Activated CD4-positive, alpha-beta T cell treated with anti-CD3 and anti-CD28 coated beads, Interleukin-2, amount 50 U/mL, for 16 hours (primary cell): Measurements from ENCODE around the gene PDZD4.

Source experiments
- DNase-seq: peaks from one replicate; pipeline ENCODE4 v3.0.0-alpha.2; 2020

PDZD4 gene

DNA sequence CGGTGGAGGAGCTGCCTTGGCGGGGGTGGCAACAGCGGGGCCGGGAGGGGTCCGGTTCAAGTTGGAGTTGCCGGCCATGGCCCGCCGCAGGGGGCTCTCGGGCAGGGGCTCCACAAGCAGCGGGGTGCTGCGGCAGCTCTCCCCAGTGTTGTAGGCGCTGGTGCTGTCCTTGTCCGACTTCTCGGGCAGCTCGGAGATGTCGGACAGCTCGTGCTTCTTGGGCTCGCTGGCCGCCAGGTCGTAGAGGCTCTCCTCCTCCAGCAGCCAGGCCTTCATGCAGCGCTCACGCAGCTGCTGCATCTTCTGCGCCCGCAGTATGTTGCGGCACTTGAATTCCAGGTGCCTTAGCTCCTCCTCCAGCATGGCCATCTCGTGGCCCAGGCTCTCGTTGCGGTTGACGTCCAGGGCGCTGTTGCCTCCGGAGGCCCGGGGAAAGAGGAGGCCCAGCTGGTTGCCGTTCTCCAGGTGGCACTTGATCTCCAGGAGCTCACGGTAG is 26.2 kb downstream of the PDZD4 start:
- DNase-seq, result no peak

DNA sequence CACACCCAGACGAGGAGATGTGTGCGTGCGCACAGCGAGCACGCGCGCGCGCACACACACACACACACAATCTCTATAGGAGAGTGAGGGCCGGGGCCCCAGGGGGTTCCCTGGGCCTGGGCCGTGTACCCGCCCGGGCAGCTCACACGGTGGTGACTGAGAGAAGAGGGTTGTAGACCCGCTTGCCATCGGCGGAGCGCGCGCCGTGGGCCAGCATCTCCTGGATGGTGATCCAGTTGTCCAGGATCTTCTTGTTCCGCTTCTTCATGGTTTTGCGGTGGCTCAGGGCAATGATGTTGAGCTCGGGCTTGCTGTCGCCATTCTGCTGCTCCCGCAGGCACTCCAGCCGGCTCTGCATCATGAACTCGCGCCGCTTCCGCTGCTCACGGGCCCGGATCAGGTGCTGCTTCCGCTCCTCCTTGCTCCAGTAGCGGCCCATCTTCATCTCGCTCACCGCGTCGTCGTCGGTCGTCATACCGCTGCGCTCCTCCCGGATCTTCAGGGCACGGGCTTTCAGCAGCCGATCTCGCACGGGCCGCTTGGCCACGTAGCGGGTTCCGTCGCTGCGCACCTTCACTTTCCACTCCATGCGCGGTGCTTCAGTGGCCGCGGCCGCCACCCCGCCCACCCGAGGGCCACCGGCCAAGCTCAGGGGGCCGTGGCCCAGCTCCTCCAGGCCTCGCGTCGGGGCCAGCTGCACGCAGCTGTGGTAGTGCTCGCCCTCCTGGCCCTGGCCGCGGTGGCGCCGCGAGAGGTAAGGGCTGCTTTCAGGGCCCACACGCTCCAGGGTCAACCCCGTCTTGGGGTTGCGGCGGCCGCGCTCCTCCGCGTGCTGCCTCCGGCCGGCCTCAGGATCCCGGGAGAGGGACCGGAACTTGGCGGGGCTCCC is 26.9 kb downstream of the PDZD4 start:
- DNase-seq, result no peak

DNA sequence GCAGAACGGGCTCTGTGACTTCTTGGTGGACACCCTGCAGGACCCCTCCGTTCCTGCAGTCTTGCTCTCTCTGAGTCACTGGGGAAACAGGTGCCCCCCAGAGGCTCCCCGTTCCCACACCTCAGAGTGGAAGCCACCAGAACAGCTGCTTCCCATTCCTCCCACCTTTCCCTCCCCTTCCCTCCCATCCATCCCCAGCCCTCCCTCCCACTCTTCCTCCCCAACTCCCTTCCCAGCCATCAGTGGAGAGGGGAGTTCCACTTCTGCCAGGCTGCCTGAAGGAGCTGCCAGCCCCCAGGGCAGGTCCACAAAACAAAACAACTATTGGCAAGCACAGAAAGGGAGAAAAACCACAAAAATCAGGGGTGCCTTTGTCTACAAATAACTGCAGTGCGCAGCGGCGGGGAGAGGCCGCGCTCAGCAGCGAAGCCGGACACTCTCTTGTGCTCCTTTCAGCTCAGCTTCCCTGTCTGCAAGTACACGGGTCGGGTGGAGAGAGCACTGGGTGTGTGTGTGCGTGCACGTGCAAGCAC is 27.8 kb downstream of the PDZD4 start:
- DNase-seq, result no peak

DNA sequence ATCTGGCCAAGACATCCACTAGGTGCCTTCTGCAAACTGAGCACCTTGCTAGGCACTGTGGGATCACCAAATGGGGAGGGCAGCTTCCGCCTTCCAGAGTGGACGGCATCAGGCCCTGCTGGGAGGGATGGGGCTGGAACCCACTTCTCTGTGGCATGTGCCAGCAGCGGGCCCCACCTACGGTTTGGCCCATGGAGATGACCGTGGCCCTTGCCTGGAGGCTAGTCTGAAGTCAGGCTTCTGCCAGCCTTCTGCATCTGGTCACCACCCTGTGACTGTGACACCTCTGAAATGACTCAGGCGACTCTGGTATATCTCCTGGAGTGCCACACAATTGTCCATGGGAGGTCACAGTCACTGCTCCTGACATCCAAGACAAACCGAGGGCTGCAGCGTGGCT is 28.7 kb downstream of the PDZD4 start:
- no peak for DNase-seq

DNA sequence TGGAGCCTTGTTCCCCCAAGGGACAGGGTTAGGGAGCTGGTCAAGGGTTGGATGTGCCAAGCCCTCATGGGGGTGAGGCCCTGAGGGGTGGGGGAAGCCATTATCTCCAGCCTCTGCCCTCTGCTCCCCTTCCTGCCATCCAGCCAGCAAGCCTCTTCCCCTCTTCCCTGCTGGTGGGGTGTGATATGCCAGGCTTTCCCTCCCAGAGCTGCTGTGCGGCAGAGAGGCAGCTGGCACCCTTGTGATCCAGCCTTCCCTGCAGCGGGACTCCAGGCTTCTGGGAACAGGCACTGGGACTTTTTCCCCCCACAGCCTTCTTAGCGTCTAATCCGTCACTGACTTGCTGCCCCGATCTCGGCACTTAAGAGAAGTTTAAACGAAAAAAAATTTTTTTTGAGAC is 29.6 kb downstream of the PDZD4 start:
- no peak for DNase-seq

DNA sequence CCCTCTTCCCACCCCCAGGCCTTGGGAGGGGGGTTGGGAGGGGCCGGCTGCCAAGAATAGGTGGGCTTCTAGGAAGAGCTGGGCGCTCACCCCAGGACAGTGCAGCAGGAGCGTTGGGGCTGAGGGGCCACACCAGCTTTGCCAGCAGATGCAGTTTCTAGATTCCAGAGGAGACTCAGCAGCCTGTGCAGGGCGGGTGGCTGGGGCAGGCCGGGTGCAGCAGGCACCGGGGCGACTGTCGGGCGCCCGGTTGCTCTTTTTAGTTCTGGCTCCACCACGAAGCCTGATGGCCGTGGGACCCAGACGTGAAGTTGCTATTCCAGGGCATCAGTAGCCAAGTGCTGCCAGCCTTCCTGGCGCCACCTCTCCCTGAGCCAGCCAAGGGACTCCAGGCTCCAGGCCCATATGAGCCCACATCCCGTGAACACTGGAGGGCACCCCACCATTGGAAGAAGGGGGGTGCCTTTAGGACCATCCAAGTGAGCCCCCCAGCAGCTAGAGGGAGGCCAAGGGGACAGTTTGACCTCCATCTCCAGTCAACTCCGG is 30.1 kb downstream of the PDZD4 start:
- no peak for DNase-seq

DNA sequence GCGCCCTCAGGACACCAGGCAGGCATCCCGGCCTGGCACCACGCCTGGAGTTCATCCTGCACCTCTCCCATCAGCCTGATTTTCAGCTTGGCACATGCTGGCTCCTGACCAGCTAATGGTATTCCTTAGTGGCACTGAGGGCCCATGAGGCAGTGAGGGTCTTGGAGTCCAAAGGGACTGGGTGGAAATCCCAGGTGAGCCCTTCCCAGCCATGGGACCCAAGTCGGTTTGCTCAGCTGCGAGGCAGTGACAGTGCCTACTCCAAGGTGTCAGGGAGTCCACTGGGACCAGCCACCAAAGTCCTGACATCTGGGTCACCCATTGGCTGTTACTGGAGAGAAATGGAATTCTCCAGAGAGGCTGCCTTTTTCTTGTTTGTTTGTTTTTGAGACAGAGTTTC is 31.0 kb downstream of the PDZD4 start:
- no peak for DNase-seq

DNA sequence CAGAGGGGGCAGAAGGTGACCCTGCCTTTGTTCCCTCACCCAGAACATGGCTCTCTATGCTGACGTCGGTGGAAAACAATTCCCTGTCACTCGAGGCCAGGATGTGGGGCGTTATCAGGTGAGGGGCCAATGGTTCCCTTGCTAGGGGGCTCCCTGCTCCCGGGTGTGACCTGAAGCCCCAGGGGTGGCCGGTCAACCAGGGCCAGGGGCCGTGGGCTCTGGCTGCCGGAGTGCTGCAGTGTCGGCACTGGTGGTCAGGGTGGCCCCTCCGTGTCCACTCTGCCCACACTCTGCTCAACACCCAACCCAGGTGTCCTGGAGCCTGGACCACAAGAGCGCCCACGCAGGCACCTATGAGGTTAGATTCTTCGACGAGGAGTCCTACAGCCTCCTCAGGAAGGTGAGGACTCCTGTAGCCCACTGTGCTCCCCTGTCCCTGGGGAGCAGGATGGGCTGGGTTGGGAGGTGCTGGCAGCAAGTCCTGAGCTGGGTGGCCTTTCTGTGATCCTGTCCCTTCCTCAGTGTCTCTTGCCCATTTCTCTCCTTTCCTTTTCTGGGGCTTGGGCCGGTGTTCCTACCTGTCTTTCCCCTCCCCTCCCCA is 32.8 kb downstream of the PDZD4 start:
- DNase-seq, result no peak

DNA sequence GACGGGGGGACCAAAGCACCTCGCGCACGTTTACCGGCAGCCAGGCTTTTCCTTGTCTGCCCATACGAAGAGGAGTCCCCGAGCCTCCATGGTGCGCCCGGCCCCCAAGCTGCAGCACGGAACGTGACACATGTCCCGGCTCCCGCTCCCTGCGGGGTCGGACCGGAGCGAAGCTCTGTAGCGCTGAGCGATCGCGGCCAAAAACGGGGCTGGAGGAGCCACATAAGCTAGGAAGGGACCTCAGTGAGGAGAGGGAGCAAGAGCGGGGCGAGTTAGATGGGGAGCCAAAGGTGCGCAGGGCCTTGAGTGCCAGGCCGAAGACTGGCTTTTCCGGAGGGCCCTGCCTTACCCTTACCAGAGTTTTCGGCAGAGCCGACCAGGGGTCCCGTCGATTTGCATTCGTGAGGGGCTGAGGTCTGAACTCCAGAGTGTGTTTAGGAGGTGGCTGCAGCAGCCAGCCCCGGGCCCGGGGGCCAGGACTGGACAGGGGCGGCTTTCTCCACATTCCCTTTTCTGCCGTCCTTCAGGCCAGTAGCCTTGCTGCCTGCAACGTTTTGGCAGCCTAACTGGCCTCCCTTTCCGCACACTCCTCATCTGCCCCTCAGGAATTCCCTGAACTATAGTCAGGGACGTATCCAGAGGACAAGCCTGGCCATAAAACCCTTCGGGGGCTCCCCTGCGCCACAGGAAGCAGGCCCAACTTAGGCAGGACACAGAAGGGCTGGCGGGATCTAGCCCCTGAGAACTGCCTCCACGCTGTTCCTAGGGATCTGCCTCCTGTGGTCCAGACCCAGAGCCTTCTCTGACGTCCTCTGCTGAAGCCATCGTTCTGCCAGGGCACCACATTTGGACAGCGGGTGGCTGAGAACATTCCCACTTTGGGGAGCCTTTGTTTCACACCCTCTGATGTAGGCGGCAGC is 35.2 kb downstream of the PDZD4 start:
- no peak for DNase-seq

DNA sequence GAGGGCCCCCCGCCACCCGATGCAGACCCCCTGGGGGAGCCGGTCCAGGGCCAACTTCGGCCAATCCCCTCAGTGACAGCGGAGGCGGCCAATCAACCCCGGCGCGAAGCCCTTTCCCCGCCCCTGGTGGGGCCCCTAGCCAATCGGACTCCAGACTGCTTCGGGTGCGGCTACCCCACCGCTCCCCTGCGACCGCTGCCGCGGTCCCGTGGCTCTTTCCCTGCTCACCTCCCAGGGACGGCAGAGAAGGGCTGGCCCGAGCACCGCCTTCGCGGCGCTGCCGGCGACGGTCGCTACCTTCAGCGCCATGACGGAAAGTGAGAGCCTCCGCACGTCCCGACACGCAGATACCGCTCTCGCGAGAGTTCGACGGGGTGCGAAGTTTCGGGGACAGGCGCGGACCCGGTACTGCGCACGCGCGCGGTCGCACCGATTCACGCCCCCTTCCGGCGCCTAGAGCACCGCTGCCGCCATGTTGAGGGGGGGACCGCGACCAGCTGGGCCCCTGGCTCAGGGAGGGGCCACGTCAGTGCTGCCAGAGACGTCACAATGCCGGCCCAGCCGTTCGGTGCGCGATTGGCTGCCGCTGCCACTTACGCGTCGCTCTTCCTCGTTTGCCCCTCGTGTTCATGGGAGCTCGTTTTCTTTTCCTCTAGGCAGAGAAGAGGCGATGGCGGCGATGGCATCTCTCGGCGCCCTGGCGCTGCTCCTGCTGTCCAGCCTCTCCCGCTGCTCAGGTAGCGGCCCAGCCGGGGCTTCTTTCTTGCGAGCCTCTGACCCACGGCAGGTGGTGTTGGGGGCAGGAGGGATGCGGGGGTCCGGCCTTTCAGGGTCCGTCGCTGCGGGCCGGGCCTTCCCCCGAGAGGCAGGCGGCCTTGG is 36.1 kb downstream of the PDZD4 start, which contains the start of the genes IDH3G and SSR4:
Gene IDH3G (minus strand): TSS at position 358 of the 879 bp plus-strand sequence. CDS start 49 bp downstream, at position 309.
Gene SSR4 (plus strand): TSS at position 651 of the 879 bp plus-strand sequence. CDS start 20 bp downstream, at position 671.
- peak; percentile 95 for DNase-seq

DNA sequence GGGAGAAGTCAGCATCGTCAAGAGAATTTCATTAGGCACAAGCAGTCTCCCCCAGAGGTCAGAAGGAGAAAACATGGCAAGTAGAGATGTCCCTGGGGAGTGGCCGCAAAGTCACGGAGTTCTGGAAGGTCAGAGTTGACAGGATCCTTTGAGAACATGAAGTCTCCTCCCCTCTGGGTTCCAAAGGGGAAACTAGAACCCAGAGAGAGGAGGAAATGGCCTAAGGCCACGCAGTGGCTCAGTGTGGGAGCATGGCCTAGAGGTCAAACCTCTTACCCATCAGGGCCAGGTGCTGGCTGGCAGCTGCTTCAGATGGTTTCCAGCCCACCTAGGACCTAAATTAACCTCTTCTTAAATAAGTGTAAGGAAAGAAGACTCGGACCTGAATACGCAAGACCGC is 37.1 kb downstream of the PDZD4 start:
- DNase-seq, result no peak

DNA sequence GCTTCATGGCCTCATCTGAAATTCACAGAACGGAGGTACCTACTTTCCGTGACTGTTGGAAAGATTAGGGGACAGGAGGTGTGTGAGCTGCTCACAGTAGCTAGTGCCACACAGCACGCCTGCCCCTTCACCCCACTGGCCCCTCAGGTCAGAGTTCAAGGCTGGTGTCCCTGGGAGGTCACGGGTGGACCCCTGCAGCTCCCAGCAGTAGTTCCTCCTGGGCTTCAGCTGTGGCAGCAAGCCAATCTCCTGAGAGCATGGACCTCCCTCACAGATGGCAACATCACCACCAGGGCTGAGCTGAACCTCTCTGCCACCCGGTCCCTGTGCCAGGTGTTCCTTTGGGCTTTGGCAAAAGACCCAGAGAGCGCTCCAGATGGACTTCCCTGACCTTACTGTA is 38.0 kb downstream of the PDZD4 start:
- DNase-seq, result no peak

DNA sequence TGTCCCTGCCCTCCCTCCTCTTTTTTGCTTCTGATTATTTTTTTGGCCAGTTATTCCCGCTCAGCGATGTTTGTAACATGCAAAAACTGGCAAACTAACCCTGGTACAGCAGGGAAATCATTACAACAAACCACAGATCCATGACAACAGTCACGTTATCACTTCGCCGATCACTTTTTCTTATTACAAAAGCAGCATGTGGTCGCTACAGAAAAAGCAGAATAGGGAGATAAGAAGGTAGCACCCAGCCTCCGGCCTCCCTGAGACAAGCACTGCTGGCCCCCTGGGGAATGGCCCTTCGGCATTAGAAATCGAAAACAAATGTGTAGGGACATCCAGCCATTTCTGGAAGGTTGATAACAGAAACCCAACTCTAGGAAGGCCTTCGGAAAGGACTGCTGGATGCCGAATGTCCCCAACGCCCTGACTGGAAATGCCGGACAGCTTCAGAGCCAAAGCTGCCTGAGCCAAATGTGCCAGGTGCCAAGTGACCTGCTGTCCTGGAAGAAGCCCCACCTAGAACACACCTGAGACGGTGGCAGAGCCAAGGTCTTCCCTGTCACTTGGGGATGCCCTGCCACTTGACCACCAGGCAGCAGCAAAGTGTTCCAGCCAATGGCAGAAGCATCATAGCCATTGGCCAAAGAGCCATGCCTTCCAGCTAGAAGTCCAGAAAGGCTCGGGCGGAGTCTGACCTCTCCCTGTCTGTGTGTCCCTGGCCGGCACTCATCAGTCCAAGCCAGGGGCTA is 39.1 kb downstream of the PDZD4 start:
- no peak for DNase-seq

DNA sequence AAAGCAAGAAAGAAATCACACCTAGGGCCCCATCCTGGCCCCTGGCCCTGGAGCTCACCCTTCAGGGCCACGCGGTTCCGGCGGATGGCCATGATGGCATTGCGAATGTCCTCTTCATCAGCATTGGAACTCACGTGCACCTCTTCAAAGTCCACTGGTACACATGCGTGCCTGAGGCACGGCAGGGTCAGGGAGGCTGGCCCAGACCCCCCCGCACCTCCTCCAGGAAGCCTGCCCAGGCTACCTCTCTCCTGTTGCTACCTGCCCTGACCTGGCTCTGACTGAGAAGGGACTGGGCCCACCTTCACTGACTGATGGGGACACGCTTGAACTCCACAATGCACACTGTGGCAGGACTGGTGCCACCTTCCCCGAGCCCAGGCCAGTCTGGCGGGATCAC is 40.7 kb downstream of the PDZD4 start:
- DNase-seq, result no peak

DNA sequence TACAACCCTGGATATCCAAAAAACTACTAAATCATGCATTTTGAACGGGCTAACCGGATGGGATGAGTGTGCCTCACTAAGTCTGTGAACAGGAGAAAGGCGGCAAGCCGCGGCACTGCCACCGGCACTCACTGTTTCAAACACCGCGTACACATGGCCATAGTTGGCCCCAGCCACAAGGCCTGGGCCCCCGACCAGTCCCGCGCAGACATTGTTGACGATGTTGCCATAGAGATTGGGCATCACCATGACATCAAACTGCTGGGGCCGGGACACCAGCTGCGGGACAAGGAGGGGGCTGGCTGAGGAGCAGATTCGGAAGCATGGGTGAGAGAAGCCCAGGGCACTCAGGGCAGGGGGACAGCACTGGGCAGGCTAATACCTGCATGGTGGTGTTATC is 43.7 kb downstream of the PDZD4 start:
- DNase-seq, result no peak

DNA sequence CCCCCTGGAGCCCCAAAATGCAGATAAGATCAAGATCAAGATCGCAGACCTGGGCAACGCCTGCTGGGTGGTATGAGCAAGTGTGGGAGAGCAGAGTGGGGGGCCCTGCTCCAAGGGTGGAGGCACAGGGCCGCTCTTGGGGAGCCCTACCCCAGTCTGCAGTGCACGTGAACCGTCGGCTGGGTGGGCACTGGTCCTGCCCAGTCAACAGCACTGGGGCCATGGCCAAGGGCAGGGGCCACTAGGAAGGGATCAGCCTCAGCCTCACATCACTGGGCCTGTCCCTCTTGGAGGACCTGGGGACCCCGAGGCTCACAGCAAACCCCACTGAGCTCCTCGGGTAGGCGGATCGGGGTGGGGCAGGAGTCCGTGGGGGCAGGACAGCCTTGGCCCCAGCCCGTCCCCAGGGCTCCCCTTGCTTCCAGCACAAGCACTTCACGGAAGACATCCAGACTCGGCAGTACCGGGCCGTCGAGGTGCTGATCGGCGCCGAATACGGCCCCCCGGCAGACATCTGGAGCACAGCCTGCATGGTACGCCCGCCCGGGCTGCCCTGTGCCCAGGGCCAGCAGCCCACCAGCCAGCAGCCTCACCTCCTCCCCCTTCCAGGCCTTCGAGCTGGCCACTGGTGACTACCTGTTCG is 45.9 kb downstream of the PDZD4 start:
- DNase-seq, result no peak

DNA sequence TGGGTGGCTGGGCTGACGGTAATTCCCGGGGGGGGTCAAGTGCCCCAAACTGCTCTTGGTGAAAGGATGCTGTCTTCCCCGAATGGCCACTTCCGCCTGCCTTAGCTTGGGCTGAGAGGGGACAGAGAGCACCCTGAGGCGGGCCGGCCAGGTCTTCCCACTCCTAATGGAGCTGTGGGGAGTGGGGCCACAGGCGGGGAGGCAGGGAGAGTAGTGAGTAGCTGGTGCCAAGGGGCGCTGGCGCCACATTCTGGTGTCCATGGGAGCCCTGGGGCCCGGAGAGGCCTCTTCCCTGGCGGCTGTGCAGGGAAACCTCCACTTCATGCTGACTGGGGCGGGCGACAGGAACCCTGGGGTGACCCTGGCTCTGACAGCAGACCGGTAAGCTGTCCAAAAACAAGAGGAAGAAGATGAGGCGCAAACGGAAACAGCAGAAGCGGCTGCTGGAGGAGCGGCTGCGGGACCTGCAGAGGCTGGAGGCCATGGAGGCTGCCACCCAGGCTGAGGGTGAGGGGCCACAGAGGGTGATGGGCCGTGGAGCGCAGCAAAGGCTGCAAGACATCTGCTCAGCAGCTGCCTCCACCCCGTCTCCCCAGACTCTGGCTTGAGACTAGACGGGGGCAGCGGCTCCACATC is 46.8 kb downstream of the PDZD4 start:
- no peak for DNase-seq

DNA sequence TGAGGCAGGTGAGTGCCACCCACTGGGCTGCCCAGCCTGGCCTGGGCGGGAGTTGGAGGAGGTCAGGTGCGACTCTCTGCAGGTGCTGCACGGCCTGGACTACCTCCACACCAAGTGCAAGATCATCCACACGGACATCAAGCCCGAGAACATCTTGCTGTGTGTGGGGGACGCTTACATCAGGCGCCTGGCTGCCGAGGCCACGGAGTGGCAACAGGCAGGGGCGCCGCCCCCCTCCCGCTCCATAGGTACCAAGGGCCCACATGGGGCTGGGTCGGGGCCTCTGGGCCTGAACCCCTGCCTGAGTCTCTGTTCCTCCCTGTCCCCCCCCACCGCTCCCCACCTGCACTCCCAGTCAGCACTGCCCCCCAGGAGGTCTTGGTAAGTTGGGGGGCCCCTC is 47.5 kb downstream of the PDZD4 start:
- DNase-seq, result no peak

DNA sequence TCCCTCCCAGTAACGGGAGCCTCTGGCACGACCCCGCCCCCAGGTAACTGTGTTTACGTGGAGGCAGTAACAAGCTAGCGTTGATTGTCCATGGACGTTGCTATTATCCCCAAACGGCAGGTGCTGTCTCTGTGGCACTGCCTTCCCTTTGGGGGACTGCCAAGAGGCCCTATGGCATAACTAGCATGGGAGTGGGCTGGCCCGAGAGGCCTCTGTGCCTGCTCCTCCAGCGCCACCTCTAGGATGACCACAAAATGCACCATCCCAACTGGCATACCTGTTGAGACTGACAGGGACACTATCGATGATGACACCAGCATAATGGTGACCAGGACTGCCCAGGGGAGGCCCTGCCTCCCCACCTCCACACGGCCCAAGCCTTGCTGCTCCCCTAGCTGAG is 48.0 kb downstream of the PDZD4 start:
- no peak for DNase-seq
